ENCODE measurements around the gene NKAIN1.

DNA sequence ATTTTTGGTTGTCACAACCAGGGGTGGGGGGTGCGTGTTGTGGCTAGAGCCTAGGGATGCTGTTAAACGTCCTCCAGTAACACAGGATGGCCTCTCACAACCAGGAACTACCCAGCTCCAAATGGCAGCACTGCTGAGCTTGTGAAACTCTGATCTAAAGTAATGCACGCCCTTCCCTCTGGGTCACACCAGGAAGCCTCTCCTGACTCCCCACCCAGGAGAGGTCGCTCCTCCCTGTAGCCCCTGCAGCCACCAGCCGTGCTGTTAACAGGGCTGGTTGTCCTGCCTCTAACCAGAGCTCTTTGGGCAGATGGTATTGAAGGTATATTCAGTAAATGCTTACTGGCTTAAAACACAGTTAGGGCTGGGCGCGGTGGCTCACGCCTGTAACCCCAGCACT, 73.2 kb downstream of the NKAIN1 start:
- TF ChIP-seq POLR2A (IDR thresholded peaks at IDR 0.05): no peak
- TF ChIP-seq, protein P1, sequence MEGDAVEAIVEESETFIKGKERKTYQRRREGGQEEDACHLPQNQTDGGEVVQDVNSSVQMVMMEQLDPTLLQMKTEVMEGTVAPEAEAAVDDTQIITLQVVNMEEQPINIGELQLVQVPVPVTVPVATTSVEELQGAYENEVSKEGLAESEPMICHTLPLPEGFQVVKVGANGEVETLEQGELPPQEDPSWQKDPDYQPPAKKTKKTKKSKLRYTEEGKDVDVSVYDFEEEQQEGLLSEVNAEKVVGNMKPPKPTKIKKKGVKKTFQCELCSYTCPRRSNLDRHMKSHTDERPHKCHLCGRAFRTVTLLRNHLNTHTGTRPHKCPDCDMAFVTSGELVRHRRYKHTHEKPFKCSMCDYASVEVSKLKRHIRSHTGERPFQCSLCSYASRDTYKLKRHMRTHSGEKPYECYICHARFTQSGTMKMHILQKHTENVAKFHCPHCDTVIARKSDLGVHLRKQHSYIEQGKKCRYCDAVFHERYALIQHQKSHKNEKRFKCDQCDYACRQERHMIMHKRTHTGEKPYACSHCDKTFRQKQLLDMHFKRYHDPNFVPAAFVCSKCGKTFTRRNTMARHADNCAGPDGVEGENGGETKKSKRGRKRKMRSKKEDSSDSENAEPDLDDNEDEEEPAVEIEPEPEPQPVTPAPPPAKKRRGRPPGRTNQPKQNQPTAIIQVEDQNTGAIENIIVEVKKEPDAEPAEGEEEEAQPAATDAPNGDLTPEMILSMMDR (IDR thresholded peaks at IDR 0.05): no peak

Data from testis (tissue), 2 donors.